ENCODE results near the gene PLEKHM3. TPM values are rescaled to one million over a fixed set of nuclear protein-coding genes. Genes with fewer than 3 reads are reported as not detected.

The PLEKHM3 gene
- total RNA-seq, 1 experiment from 2014 or later, result 6.5 TPM

- Histone ChIP-seq H3K27ac (ENCODE audit: low read depth, low read length, poor library complexity, severe bottlenecking) (no peak overlapping the region), H3K4me1 (ENCODE audit: insufficient read depth, low read length, poor library complexity, severe bottlenecking) (no peaks in the 10 kb centered on the region), H3K36me3 (ENCODE audit: insufficient read depth, low read length, poor library complexity, severe bottlenecking) (no peaks in the 10 kb centered on the region), H3K4me3 (ENCODE audit: low read depth, low read length, poor library complexity, severe bottlenecking) (no peak overlapping the region), H3K9me3 (ENCODE audit: low read depth, low read length, poor library complexity, severe bottlenecking) (no peaks in the 10 kb centered on the region), H3K27me3 (replicated peaks; ENCODE audit: insufficient read depth, low read depth, low read length, poor library complexity) (no peaks in the 10 kb centered on the region)
- TF ChIP-seq EZH2 (IDR thresholded peaks at IDR 0.05; ENCODE audit: borderline replicate concordance, low read depth, low read length, poor library complexity, severe bottlenecking) (no peak), CTCF (conservative IDR thresholded peaks at IDR 0.05; ENCODE audit: low read depth, low read length) (no peak)
- POLR2A ChIA-PET (ENCODE audit: low non-redundant PET), result no interaction called here
- no TSS peak for BruUV-seq (replicated peaks)
- intact Hi-C loops (cut with micrococcal nuclease; ENCODE audit: unreplicated experiment), result no loop called here
- no peak for DNase-seq (ENCODE audit: low spot score)
- CTCF ChIA-PET, result no interaction called here
These were observed 154.5 kb downstream of the PLEKHM3 start for GRCh38 chr2:207870814-207871213.

DNA sequence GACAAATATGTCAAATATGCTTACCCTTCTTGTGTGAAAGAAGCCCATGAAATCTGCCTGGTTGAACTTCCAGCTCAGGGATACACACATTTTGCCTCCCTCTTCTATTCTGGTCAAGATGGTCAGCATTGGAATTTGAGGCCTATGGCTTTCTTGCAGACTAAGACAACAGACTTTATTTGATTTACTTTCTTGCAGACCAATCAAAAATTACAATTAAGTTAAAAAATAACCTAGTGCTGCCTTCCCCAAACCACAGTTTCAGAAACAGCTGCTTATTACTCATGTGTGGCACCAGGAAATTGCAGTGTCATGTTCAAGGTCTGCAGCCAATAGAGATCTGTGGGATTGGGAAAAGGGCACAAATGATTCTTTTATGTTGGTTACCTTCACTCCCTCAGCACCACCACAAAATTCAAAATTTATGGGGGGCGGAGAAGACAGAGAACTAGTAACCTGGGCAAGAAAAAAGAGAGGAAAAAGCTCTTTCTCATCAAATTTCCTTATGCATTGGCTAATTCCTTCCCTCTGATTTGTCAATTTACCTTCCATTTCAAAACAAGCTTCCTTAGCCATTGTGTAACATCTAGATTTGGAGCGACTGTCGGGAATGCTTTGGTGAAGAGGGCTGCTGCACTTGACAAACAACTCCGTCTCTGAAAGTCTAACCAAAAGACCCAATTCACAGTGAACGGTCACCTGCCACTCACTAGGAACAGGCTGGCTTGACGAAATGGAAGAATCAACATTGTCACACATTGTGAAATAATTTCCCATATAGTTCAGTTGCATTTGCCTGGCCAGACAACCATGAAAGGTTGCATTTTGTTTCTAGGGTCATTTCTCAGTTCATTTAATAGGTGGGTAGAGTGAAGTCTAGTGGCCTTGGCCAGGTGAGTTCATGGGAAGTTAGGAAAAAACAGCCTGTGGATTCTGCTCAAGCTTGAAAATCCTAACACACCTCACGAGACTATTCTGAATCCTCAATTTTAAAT lies 155.2 kb downstream of the PLEKHM3 start:
- H3K27ac ChIP-seq (ENCODE audit: low read depth, low read length, poor library complexity, severe bottlenecking), result no peak overlapping the region

More for the DNA sequence above, 155.2 kb downstream of the PLEKHM3 start:
- Histone ChIP-seq H3K4me1 (ENCODE audit: insufficient read depth, low read length, poor library complexity, severe bottlenecking) (no peaks in the 10 kb centered on the region), H3K9me3 (ENCODE audit: low read depth, low read length, poor library complexity, severe bottlenecking) (no peaks in the 10 kb centered on the region), H3K27me3 (replicated peaks; ENCODE audit: insufficient read depth, low read depth, low read length, poor library complexity) (no peaks in the 10 kb centered on the region), H3K4me3 (ENCODE audit: low read depth, low read length, poor library complexity, severe bottlenecking) (no peak overlapping the region), H3K36me3 (ENCODE audit: insufficient read depth, low read length, poor library complexity, severe bottlenecking) (no peaks in the 10 kb centered on the region)
- ChIA-PET POLR2A (ENCODE audit: low non-redundant PET) (no interaction called here), CTCF (no interaction called here)
- no TSS peak for BruUV-seq (replicated peaks)
- no peak for DNase-seq (ENCODE audit: low spot score)
- TF ChIP-seq CTCF (conservative IDR thresholded peaks at IDR 0.05; ENCODE audit: low read depth, low read length), result no peak
- TF ChIP-seq EZH2 (IDR thresholded peaks at IDR 0.05; ENCODE audit: borderline replicate concordance, low read depth, low read length, poor library complexity, severe bottlenecking), result no peak
- intact Hi-C loops (cut with micrococcal nuclease; ENCODE audit: unreplicated experiment), result no loop called here

Measured in A673 (cell line).